Smooth muscle cell (in vitro differentiated cells): ENCODE results near the gene VTI1A. TPM values are rescaled to one million over a fixed set of nuclear protein-coding genes. Genes with fewer than 3 reads are reported as not detected.

Experiments
- DNase-seq: peaks from one replicate; lab custom pipeline; 2025; ENCODE audit not compliant: unreplicated experiment; lab: John Stamatoyannopoulos, UW
- H2AFZ ChIP-seq: fragments of 200-600 bp; sonication (generic); 2 replicates; pipeline ENCODE4 v1.6.0; 2016; ENCODE audit warnings: antibody characterized with exemption, low read depth, mild to moderate bottlenecking
- H3F3A ChIP-seq: fragments of 200-600 bp; sonication (generic); 2 replicates; pipeline ENCODE4 v1.6.0; 2017; ENCODE audit warnings: antibody characterized with exemption, low read depth
- H3K27ac ChIP-seq: fragments of 200-600 bp; sonication (generic); 2 replicates; pipeline ENCODE4 v1.5.1; 2016; ENCODE audit warnings: low read depth, mild to moderate bottlenecking
- H3K27me3 ChIP-seq: fragments of 200-600 bp; sonication (generic); 2 replicates; pipeline ENCODE4 v1.6.1; 2016; ENCODE audit warnings: low read depth, mild to moderate bottlenecking
- H3K36me3 ChIP-seq: fragments of 200-600 bp; sonication (generic); 2 replicates; pipeline ENCODE4 v1.5.1; 2016; ENCODE audit warnings: low read depth
- H3K4me1 ChIP-seq: fragments of 200-600 bp; sonication (generic); 2 replicates; pipeline ENCODE4 v1.5.1; 2016; ENCODE audit warnings: low read depth
- H3K4me2 ChIP-seq: fragments of 200-600 bp; sonication (generic); 2 replicates; pipeline ENCODE4 v1.6.0; 2016; ENCODE audit warnings: mild to moderate bottlenecking
- H3K4me3 ChIP-seq: fragments of 200-600 bp; sonication (generic); 2 replicates; pipeline ENCODE4 v1.5.1; 2016; ENCODE audit warnings: mild to moderate bottlenecking
- H3K79me2 ChIP-seq: fragments of 200-600 bp; sonication (generic); 2 replicates; pipeline ENCODE4 v1.6.0; 2016; ENCODE audit warnings: low read depth, mild to moderate bottlenecking
- H3K9ac ChIP-seq: fragments of 200-600 bp; sonication (generic); 2 replicates; pipeline ENCODE4 v1.6.0; 2016; ENCODE audit warnings: low read depth
- H3K9me3 ChIP-seq: fragments of 200-600 bp; sonication (generic); replicated peaks from 2 replicates; pipeline ENCODE4 v1.5.1; 2016; ENCODE audit warnings: low read depth
- H4K20me1 ChIP-seq: fragments of 200-600 bp; sonication (generic); 2 replicates; pipeline ENCODE4 v1.6.0; 2016; ENCODE audit warnings: low read depth
- CTCF ChIP-seq: fragments of 200-600 bp; sonication (generic); IDR thresholded peaks from 2 replicates; pipeline ENCODE4 v1.5.1; 2017; ENCODE audit warnings: borderline replicate concordance, mild to moderate bottlenecking, antibody characterized with exemption; ENCODE audit not compliant: insufficient read depth, poor library complexity, severe bottlenecking
- WGBS: methylation state at CpG from one replicate; pipeline ENCODE4 v1.1.7; 2016; ENCODE audit warnings: low lambda C conversion rate; 5-methylcytosine and 5-hydroxymethylcytosine counted together
- polyA plus RNA-seq: library from polyadenylated mRNA; unstranded; fragments of >200 nt; fragmentation: Nextera tagmentation; extraction: Ambion mirVana; gene quantifications from 2 replicates; pipeline ENCODE4 v1.2.1, GENCODE V29; 2016
- total RNA-seq: library from RNA; depleted of rRNA; stranded (reverse); fragments of >200 nt; gene quantifications from 2 replicates; pipeline ENCODE4 v1.2.3, GENCODE V29; 2014

The VTI1A gene
- total and polyA plus RNA-seq, 2 experiments from 2014 or later: 14.0 to 21.8 TPM

GRCh38 chr10:112793202-112793921 is 346.3 kb downstream of the VTI1A start:
- H3K36me3 ChIP-seq: no peaks in the 10 kb centered on the region
- peaks cover 5% of the 10 kb centered on the region for H3F3A ChIP-seq
- no peak overlapping the region for H3K9ac ChIP-seq
- peak overlapping the region; percentile 34 for H3K27ac ChIP-seq
- no peak for DNase-seq
- H3K4me2 ChIP-seq: peak overlapping the region; percentile 69
- H4K20me1 ChIP-seq: no peaks in the 10 kb centered on the region
- H2AFZ ChIP-seq: no peak overlapping the region
- no peaks in the 10 kb centered on the region for H3K79me2 ChIP-seq
- TF ChIP-seq CTCF: no peak
- 34% methylated on average over 8 of the region's 8 CpGs for WGBS
- H3K27me3 ChIP-seq: no peaks in the 10 kb centered on the region
- H3K4me3 ChIP-seq: no peak overlapping the region
- peaks cover 3% of the 10 kb centered on the region for H3K9me3 ChIP-seq
- peaks cover 22% of the 10 kb centered on the region for H3K4me1 ChIP-seq

- Histone ChIP-seq H3K9me3 (no peaks in the 10 kb centered on the region), H3K4me1 (peaks cover 22% of the 10 kb centered on the region), H4K20me1 (no peaks in the 10 kb centered on the region), H3K79me2 (no peaks in the 10 kb centered on the region), H3K9ac (no peak overlapping the region), H3F3A (peaks cover 5% of the 10 kb centered on the region), H3K27ac (no peak overlapping the region), H3K36me3 (no peaks in the 10 kb centered on the region), H3K27me3 (no peaks in the 10 kb centered on the region), H3K4me2 (no peak overlapping the region), H3K4me3 (no peak overlapping the region), H2AFZ (no peak overlapping the region)
- DNase-seq: no peak
- TF ChIP-seq CTCF: no peak
- WGBS: over 99% methylated on average over 4 of the region's 4 CpGs
These were observed 347.2 kb downstream of the VTI1A start for GRCh38 chr10:112794201-112794600.

- no peak for DNase-seq
- H3K4me1 ChIP-seq: peaks cover 22% of the 10 kb centered on the region
- H2AFZ ChIP-seq: no peak overlapping the region
- H3K27me3 ChIP-seq: no peaks in the 10 kb centered on the region
- no peak overlapping the region for H3K4me3 ChIP-seq
- no peak overlapping the region for H3K9ac ChIP-seq
- TF ChIP-seq CTCF: no peak
- H3K9me3 ChIP-seq: no peaks in the 10 kb centered on the region
- H4K20me1 ChIP-seq: no peaks in the 10 kb centered on the region
- no peaks in the 10 kb centered on the region for H3K79me2 ChIP-seq
- H3F3A ChIP-seq: peaks cover 5% of the 10 kb centered on the region
- H3K36me3 ChIP-seq: no peaks in the 10 kb centered on the region
- WGBS: 93% methylated on average over 2 of the region's 2 CpGs
- H3K27ac ChIP-seq: no peak overlapping the region
- no peak overlapping the region for H3K4me2 ChIP-seq
These were observed 348.1 kb downstream of the VTI1A start for GRCh38 chr10:112795067-112795466.

GRCh38 chr10:112797197-112797596 is 350.2 kb downstream of the VTI1A start:
- H3K79me2 ChIP-seq: no peaks in the 10 kb centered on the region
- 86% methylated on average over 8 of the region's 8 CpGs for WGBS
- H3K36me3 ChIP-seq: no peaks in the 10 kb centered on the region
- H3K27ac ChIP-seq: no peak overlapping the region
- no peak for TF ChIP-seq CTCF
- H4K20me1 ChIP-seq: no peaks in the 10 kb centered on the region
- H3K4me1 ChIP-seq: peaks cover 22% of the 10 kb centered on the region
- H3K27me3 ChIP-seq: no peaks in the 10 kb centered on the region
- no peak overlapping the region for H3K9ac ChIP-seq
- no peak overlapping the region for H3K4me2 ChIP-seq
- DNase-seq: no peak
- no peaks in the 10 kb centered on the region for H3K9me3 ChIP-seq
- peaks cover 5% of the 10 kb centered on the region for H3F3A ChIP-seq
- H3K4me3 ChIP-seq: no peak overlapping the region
- no peak overlapping the region for H2AFZ ChIP-seq
